Liver (tissue), 9 donors: ENCODE measurements around the gene AJUBA. TPM values are rescaled to one million over a fixed set of nuclear protein-coding genes. Genes with fewer than 3 reads are reported as not detected.

Source experiments
- DNase-seq: peaks from one replicate; pipeline ENCODE4 v3.0.0-alpha.2; 2017; ENCODE audit warnings: low spot score
- H3K27ac ChIP-seq, 2 donors: one replicate each; pipeline ENCODE4 v1.7.0; 2013; ENCODE audit warnings: inconsistent platforms in 2 of 2, low read length in 2 of 2, control low read depth in 1 of 2, low read depth in 1 of 2, mild to moderate bottlenecking in 1 of 2
- H3K27me3 ChIP-seq, 4 donors: one replicate each; pipeline versions ENCODE4 v1.6.1 to v1.7.0; 2013; ENCODE audit warnings: low read length in 3 of 4, inconsistent platforms in 1 of 4, mild to moderate bottlenecking in 1 of 4, moderate library complexity in 1 of 4; ENCODE audit not compliant: control insufficient read depth in 4 of 4, insufficient read depth in 4 of 4
- H3K36me3 ChIP-seq, 4 donors: one replicate each; pipeline versions ENCODE4 v1.6.1 to v1.7.0; 2013; ENCODE audit warnings: low read length in 3 of 4, mild to moderate bottlenecking in 3 of 4, low read depth in 1 of 4, moderate library complexity in 1 of 4; ENCODE audit not compliant: control insufficient read depth in 4 of 4, insufficient read depth in 3 of 4
- H3K4me1 ChIP-seq, 4 donors: one replicate each; pipeline versions ENCODE4 v1.6.1 to v1.7.0; 2013; ENCODE audit warnings: low read length in 3 of 4, mild to moderate bottlenecking in 3 of 4, moderate library complexity in 1 of 4; ENCODE audit not compliant: control insufficient read depth in 4 of 4, insufficient read depth in 4 of 4
- H3K4me3 ChIP-seq, 3 donors: one replicate each; pipeline versions ENCODE4 v1.6.1 to v1.7.0; 2013; ENCODE audit warnings: low read length in 3 of 3, control low read depth in 1 of 3, low read depth in 1 of 3, mild to moderate bottlenecking in 1 of 3
- H3K9ac ChIP-seq, 2 donors: one replicate each; pipeline ENCODE4 v1.7.0; 2013; ENCODE audit warnings: low read length in 2 of 2, mild to moderate bottlenecking in 2 of 2, moderate library complexity in 2 of 2, control low read depth in 1 of 2, low read depth in 1 of 2
- H3K9me3 ChIP-seq, 4 donors: one replicate each; pipeline versions ENCODE4 v1.6.1 to v1.7.0; 2013; ENCODE audit warnings: low read length in 3 of 4; ENCODE audit not compliant: control insufficient read depth in 4 of 4
- ATF3 ChIP-seq: IDR thresholded peaks from 2 replicates; pipeline ENCODE4 v1.6.1; 2016; ENCODE audit warnings: antibody characterized with exemption
- CTCF ChIP-seq: fragments of 150-350 bp; IDR thresholded peaks from 2 replicates; pipeline ENCODE4 v1.5.1; 2017; ENCODE audit warnings: improper control_type of control experiment, low read depth, low read length; ENCODE audit not compliant: missing input control
- EGR1 ChIP-seq, 2 donors: IDR thresholded peaks; 2 replicates each; pipeline ENCODE4 v1.6.1; 2016 to 2018; ENCODE audit warnings: antibody characterized with exemption in 2 of 2, low read depth in 2 of 2
- FOXA1 ChIP-seq: IDR thresholded peaks from 2 replicates; pipeline ENCODE4 v1.6.1; 2016; ENCODE audit warnings: antibody characterized with exemption
- FOXA2 ChIP-seq: IDR thresholded peaks from 2 replicates; pipeline ENCODE4 v1.6.1; 2016; ENCODE audit warnings: antibody characterized with exemption
- GABPA ChIP-seq, 2 donors: IDR thresholded peaks in 1 of 2; conservative IDR thresholded peaks in 1 of 2; 2 replicates each; pipeline ENCODE4 v1.6.1; 2016; ENCODE audit warnings: antibody characterized with exemption in 2 of 2, mild to moderate bottlenecking in 1 of 2, moderate library complexity in 1 of 2
- HNF4A ChIP-seq, 2 donors: conservative IDR thresholded peaks; 2 replicates each; pipeline ENCODE4 v1.6.1; 2016; ENCODE audit warnings: antibody characterized with exemption in 2 of 2, mild to moderate bottlenecking in 2 of 2
- HNF4G ChIP-seq: IDR thresholded peaks from 2 replicates; pipeline ENCODE4 v1.6.1; 2016; ENCODE audit warnings: antibody characterized with exemption
- JUND ChIP-seq, 2 donors: IDR thresholded peaks; 2 replicates each; pipeline ENCODE4 v1.6.1; 2016; ENCODE audit warnings: antibody characterized with exemption in 2 of 2
- MAX ChIP-seq: IDR thresholded peaks from 2 replicates; pipeline ENCODE4 v1.6.1; 2016; ENCODE audit warnings: antibody characterized with exemption
- NR2F2 ChIP-seq: IDR thresholded peaks from 2 replicates; pipeline ENCODE4 v1.6.1; 2016; ENCODE audit warnings: antibody characterized with exemption
- RAD21 ChIP-seq, 2 donors: IDR thresholded peaks; 2 replicates each; pipeline ENCODE4 v1.6.1; 2016; ENCODE audit warnings: antibody characterized with exemption in 2 of 2, mild to moderate bottlenecking in 2 of 2
- REST ChIP-seq: IDR thresholded peaks from 2 replicates; pipeline ENCODE4 v1.6.1; 2016; ENCODE audit warnings: antibody characterized with exemption, mild to moderate bottlenecking
- RXRA ChIP-seq, 2 donors: IDR thresholded peaks; 2 replicates each; pipeline ENCODE4 v1.6.1; 2017 to 2018; ENCODE audit warnings: antibody characterized with exemption in 2 of 2, mild to moderate bottlenecking in 1 of 2
- SP1 ChIP-seq: IDR thresholded peaks from 2 replicates; pipeline ENCODE4 v1.6.1; 2018; ENCODE audit warnings: antibody characterized with exemption, mild to moderate bottlenecking
- TAF1 ChIP-seq: conservative IDR thresholded peaks from 2 replicates; pipeline ENCODE4 v1.6.1; 2016; ENCODE audit warnings: antibody characterized with exemption, mild to moderate bottlenecking
- YY1 ChIP-seq: IDR thresholded peaks from 2 replicates; pipeline ENCODE4 v1.6.1; 2016; ENCODE audit warnings: antibody characterized with exemption, mild to moderate bottlenecking
- ZBTB33 ChIP-seq: IDR thresholded peaks from 2 replicates; pipeline ENCODE4 v1.6.1; 2016; ENCODE audit warnings: antibody characterized with exemption
- WGBS: extraction: QIAGEN DNeasy Blood & Tissue Kit; methylation state at CpG from one replicate; pipeline ENCODE4 v1.1.7; 2013; 5-methylcytosine and 5-hydroxymethylcytosine counted together
- polyA plus RNA-seq, 2 donors: library from polyadenylated mRNA; stranded (reverse) in 1 of 2; unstranded in 1 of 2; fragments of 200-250 nt in 1 of 2; fragments of >200 nt in 1 of 2; fragmentation: Nextera tagmentation in 1 of 2; extraction: Ambion mirVana in 1 of 2; gene quantifications; one replicate each; pipeline versions ENCODE4 v1.2.1 to v1.2.3, GENCODE V29; 2013 to 2015
- total RNA-seq, 2 donors: library from RNA; depleted of rRNA; stranded (reverse); fragments of >200 nt; gene quantifications; one replicate each; pipeline ENCODE4 v1.2.3, GENCODE V29; 2014
- donor health status: healthy.
- donor health status: healthy.
- donor health status: healthy.
- donor health status: healthy.
- donor health status: healthy.

Gene AJUBA
- total and polyA plus RNA-seq, 4 donors, result 15.5 to 34.9 (median 19.6) TPM

- no peak for DNase-seq
- H3K4me1 ChIP-seq, result peaks cover 0 to 6% (median 3%) of the 10 kb centered on the region in 4 donors
- no peaks in the 10 kb centered on the region for H3K36me3 ChIP-seq
- H3K4me3 ChIP-seq, result no peak overlapping the region
- H3K9me3 ChIP-seq, result no peaks in the 10 kb centered on the region
- H3K9ac ChIP-seq, result no peak overlapping the region
- TF ChIP-seq RXRA (IDR thresholded peaks at IDR 0.05) (no peak), GABPA (IDR thresholded peaks at IDR 0.05 in 1 of 2, conservative IDR thresholded peaks at IDR 0.05 in 1 of 2) (no peak), HNF4A (conservative IDR thresholded peaks at IDR 0.05) (no peak), ZBTB33 (no peak), EGR1 (IDR thresholded peaks at IDR 0.05; ENCODE audit: low read depth in 2 of 2) (no peak), YY1 (no peak), RAD21 (IDR thresholded peaks at IDR 0.05) (no peak), JUND (IDR thresholded peaks at IDR 0.05) (no peak), FOXA2 (no peak), FOXA1 (no peak), CTCF (no peak), REST (no peak), TAF1 (no peak), HNF4G (no peak), SP1 (no peak), MAX (no peak), NR2F2 (no peak), ATF3 (no peak)
- H3K27me3 ChIP-seq, result no peaks in the 10 kb centered on the region
- 88% methylated on average over 1 of the region's 1 CpG for WGBS
- H3K27ac ChIP-seq, result no peak overlapping the region
Observed at GRCh38 chr14:22935156-22935555, 47.2 kb downstream of the AJUBA start.
